ENCODE measurements around the gene EFNA4. TPM values are rescaled to one million over a fixed set of nuclear protein-coding genes. Genes with fewer than 3 reads are reported as not detected.

Gene EFNA4
- total and polyA plus RNA-seq, 5 donors from 2014 or later, result 2.5 to 6.1 (median 4.4) TPM

DNA sequence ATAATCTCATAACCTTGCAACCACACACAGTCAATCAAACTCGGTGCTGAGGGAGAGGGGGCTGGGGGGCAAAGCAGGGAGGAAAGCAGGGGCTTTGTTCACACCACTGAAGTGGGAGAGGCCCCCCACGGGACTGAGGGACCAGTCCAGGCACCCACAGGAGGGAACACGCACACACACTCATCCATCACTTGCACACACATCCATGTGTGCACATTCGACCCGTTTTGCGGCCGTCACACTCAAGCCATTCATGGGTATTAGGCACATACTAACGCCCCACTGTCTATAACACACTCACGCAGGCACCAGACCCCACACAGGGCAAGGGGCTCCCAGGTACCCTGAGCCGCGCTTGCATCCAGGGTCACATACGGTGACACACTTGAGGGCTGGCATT lies 29.1 kb downstream of the EFNA4 start:
- Histone ChIP-seq H3K27me3 (ENCODE audit: control insufficient read depth, insufficient read depth, low read length) (peaks cover 4% of the 10 kb centered on the region), H3K27ac (ENCODE audit: insufficient read depth, low read length, poor library complexity, severe bottlenecking) (no peak overlapping the region), H3K36me3 (ENCODE audit: control insufficient read depth, insufficient read depth, low read length) (no peaks in the 10 kb centered on the region), H3K9me3 (ENCODE audit: control insufficient read depth in 2 of 2, low read length in 2 of 2) (no peaks in the 10 kb centered on the region), H3K4me3 (ENCODE audit: low read depth, low read length) (no peak overlapping the region), H3K4me1 (ENCODE audit: control insufficient read depth, insufficient read depth, low read length, poor library complexity, severe bottlenecking) (no peaks in the 10 kb centered on the region)
- Mint-ChIP-seq H3K4me3 (no peak overlapping the region), H3K27me3 (peaks cover 29% of the 10 kb centered on the region), H3K4me1 (peaks cover 0 to 6% (median 2%) of the 10 kb centered on the region in 4 donors), H3K27ac (no peak overlapping the region), H3K9me3 (no peaks in the 10 kb centered on the region), H3K36me3 (no peaks in the 10 kb centered on the region)
- no peak for DNase-seq
- ATAC-seq (ENCODE audit: low read depth in 2 of 2), result no peak

DNA sequence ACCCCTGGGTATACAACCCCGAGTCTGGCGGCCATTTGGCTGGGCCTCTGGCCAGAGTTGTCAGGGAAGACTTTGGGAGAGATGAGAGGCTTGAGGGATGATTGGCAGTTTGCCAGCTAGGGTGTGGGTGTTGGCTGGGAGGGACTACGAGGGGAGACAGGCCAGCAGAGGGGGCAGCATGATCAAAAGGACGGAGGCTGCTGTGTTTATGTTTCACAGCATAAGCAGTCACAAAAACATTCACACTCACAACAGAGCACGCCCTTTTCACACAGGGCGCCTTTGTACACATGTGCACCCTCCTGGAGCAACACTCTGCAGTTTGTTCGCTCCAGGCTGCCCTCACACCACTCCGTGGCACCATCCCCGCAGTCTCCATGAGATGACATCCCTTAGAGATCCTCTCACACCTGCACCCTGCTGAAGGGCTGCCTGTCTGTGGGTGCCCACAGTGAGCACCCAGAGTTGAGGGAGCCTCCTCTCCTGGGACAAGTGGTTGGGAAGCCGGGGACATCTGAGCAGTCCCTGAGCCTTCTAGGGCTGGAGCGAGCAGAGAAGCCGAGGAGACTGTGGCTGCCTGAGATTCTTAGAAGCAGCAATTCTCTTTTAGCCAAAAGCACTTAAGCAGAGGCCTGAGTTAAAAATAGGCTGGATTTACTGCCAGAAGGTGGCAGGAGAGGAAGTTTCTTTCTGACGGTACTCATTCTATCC lies 30.5 kb downstream of the EFNA4 start:
- no peaks in the 10 kb centered on the region for H3K9me3 ChIP-seq (ENCODE audit: control insufficient read depth in 2 of 2, low read length in 2 of 2)
- Mint-ChIP-seq H3K27me3 (peaks cover 33% of the 10 kb centered on the region), H3K9me3 (no peaks in the 10 kb centered on the region), H3K4me1 (peaks cover 0 to 6% (median 2%) of the 10 kb centered on the region in 4 donors), H3K4me3 (no peak overlapping the region), H3K27ac (no peak overlapping the region), H3K36me3 (no peaks in the 10 kb centered on the region)
- H3K4me3 ChIP-seq (ENCODE audit: low read depth, low read length), result no peak overlapping the region
- DNase-seq (peak in 1 of 3 donors; percentile 61), ATAC-seq (ENCODE audit: low read depth in 2 of 2) (peak; percentile 45 to 54)
- no peaks in the 10 kb centered on the region for H3K36me3 ChIP-seq (ENCODE audit: control insufficient read depth, insufficient read depth, low read length)
- no peak overlapping the region for H3K27ac ChIP-seq (ENCODE audit: insufficient read depth, low read length, poor library complexity, severe bottlenecking)
- peaks cover 4% of the 10 kb centered on the region for H3K27me3 ChIP-seq (ENCODE audit: control insufficient read depth, insufficient read depth, low read length)
- H3K4me1 ChIP-seq (ENCODE audit: control insufficient read depth, insufficient read depth, low read length, poor library complexity, severe bottlenecking), result no peaks in the 10 kb centered on the region

DNA sequence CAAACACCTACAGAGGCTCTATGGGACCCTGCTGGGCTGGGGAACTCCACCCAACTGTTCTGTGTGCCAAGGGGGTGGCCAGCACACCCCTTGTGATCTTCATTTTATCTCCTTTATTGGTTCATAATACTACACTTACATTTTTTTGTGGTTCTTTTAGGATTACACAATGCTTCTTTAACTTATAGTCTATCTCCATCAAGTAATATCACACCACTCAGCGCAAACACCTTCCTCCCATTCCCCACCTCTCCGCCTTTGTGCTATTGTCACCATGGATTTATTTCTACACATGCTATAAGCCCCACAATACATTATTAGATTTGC lies 31.0 kb downstream of the EFNA4 start:
- Mint-ChIP-seq H3K9me3 (no peaks in the 10 kb centered on the region), H3K27me3 (peaks cover 33% of the 10 kb centered on the region), H3K4me3 (no peak overlapping the region), H3K36me3 (no peaks in the 10 kb centered on the region), H3K4me1 (peaks cover 0 to 6% (median 2%) of the 10 kb centered on the region in 4 donors), H3K27ac (no peak overlapping the region)
- Histone ChIP-seq H3K36me3 (ENCODE audit: control insufficient read depth, insufficient read depth, low read length) (no peaks in the 10 kb centered on the region), H3K4me1 (ENCODE audit: control insufficient read depth, insufficient read depth, low read length, poor library complexity, severe bottlenecking) (no peaks in the 10 kb centered on the region), H3K27me3 (ENCODE audit: control insufficient read depth, insufficient read depth, low read length) (peaks cover 4% of the 10 kb centered on the region), H3K9me3 (ENCODE audit: control insufficient read depth in 2 of 2, low read length in 2 of 2) (no peaks in the 10 kb centered on the region), H3K4me3 (ENCODE audit: low read depth, low read length) (no peak overlapping the region), H3K27ac (ENCODE audit: insufficient read depth, low read length, poor library complexity, severe bottlenecking) (no peak overlapping the region)
- no peak for DNase-seq
- no peak for ATAC-seq (ENCODE audit: low read depth in 2 of 2)

DNA sequence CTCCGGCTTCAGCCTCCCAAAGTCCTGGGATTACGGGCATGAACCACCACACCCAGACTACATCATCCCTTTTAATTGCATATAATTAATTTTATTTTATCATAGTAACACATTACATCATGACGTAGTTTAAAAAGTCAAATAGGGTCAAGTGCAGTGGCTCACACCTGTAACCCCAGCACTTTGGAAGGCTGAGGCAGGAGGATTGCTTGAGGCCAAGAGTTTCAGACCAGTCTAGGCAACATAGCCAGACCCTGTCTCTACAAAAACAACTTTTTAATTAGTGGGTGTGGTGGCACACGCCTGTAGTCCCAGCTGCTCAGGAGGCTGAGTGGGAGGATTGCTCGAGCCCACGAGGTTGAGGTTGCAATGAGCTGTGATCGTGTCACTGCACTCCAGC lies 35.8 kb downstream of the EFNA4 start:
- no peak for ATAC-seq (ENCODE audit: low read depth in 2 of 2)
- H3K4me3 Mint-ChIP-seq, result no peak overlapping the region

DNA sequence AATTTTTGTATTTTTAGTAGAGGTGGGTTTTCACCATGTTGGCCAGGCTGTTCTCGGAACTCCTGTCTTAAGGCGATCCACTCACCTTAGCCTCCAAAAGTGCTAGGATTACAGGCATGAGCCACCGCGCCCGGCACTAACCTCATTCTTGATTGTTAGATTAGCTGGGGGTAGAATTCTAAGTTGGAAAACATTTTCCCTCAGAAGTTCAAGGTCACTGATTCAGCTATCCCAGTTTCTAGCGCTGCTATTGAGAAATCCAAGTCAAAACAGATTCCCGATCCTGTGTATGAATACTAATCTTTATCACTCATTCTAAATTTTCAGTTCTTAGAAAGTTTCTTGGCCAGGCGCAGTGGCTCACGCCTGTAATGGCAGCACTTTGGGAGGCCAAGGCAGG lies 39.8 kb downstream of the EFNA4 start:
- Mint-ChIP-seq H3K4me1 (no peaks in the 10 kb centered on the region), H3K27ac (no peak overlapping the region)

More for the DNA sequence above, 35.8 kb downstream of the EFNA4 start:
- Mint-ChIP-seq H3K27ac (no peak overlapping the region), H3K36me3 (no peaks in the 10 kb centered on the region), H3K4me1 (no peaks in the 10 kb centered on the region), H3K9me3 (no peaks in the 10 kb centered on the region), H3K27me3 (peaks cover 28% of the 10 kb centered on the region)
- no peaks in the 10 kb centered on the region for H3K36me3 ChIP-seq (ENCODE audit: control insufficient read depth, insufficient read depth, low read length)
- H3K9me3 ChIP-seq (ENCODE audit: control insufficient read depth in 2 of 2, low read length in 2 of 2), result no peaks in the 10 kb centered on the region
- no peak overlapping the region for H3K27ac ChIP-seq (ENCODE audit: insufficient read depth, low read length, poor library complexity, severe bottlenecking)
- H3K4me3 ChIP-seq (ENCODE audit: low read depth, low read length), result no peak overlapping the region
- peaks cover 4% of the 10 kb centered on the region for H3K27me3 ChIP-seq (ENCODE audit: control insufficient read depth, insufficient read depth, low read length)
- no peaks in the 10 kb centered on the region for H3K4me1 ChIP-seq (ENCODE audit: control insufficient read depth, insufficient read depth, low read length, poor library complexity, severe bottlenecking)
- DNase-seq, result no peak

DNA sequence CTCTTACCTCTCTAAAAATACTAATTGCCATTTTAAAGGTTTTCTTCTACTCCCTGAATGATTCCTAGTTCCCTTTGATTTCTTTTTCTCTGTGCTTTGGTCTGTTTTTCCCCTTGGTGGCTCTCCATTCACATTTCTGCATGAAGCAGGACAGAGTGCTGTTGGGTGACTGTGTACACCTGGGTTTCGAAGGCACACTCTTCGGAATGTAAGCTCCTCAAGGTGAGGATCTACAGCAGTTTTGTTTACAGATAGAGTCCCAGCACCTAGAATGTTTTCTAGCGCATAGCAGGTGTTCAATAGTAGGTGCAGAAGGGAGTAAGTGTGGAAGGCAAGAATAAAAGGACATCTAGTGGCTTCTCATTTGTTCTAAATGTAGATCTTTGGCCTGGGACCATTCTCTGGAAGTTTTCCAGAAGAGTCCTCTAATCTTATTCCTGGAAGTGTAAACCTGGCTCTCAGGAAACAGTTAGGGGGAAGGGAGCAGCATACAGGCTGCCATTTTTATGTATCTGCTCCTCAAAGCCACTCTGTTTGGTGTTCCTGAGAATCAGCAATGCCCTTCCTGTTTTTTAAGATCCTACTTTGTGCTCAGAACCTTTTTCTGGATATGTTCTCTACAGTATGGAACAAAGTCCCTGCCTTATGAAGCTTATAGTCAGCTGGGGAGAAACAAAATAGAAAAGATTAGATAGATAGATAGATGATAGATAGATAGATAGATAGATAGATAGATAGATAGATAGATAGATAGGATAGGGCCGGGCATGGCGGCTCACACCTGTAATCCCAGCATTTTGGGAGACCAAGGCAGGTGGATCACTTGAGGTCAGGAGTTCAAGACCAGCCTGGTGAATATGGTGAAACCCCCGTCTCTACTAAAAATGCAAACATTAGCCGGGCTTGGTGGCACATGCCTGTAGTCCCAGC lies 41.3 kb downstream of the EFNA4 start:
- Mint-ChIP-seq H3K36me3 (no peaks in the 10 kb centered on the region), H3K27me3 (peaks cover 27% of the 10 kb centered on the region), H3K27ac (no peak overlapping the region), H3K9me3 (no peaks in the 10 kb centered on the region), H3K4me3 (no peak overlapping the region), H3K4me1 (no peaks in the 10 kb centered on the region)
- no peaks in the 10 kb centered on the region for H3K36me3 ChIP-seq (ENCODE audit: control insufficient read depth, insufficient read depth, low read length)
- H3K4me1 ChIP-seq (ENCODE audit: control insufficient read depth, insufficient read depth, low read length, poor library complexity, severe bottlenecking), result no peaks in the 10 kb centered on the region
- H3K9me3 ChIP-seq (ENCODE audit: control insufficient read depth in 2 of 2, low read length in 2 of 2), result no peaks in the 10 kb centered on the region
- H3K27ac ChIP-seq (ENCODE audit: insufficient read depth, low read length, poor library complexity, severe bottlenecking), result no peak overlapping the region
- ATAC-seq (ENCODE audit: low read depth in 2 of 2) (no peak), DNase-seq (no peak)
- H3K4me3 ChIP-seq (ENCODE audit: low read depth, low read length), result no peak overlapping the region
- no peaks in the 10 kb centered on the region for H3K27me3 ChIP-seq (ENCODE audit: control insufficient read depth, insufficient read depth, low read length)

More for the DNA sequence above, 39.8 kb downstream of the EFNA4 start:
- H3K4me3 ChIP-seq (ENCODE audit: low read depth, low read length), result no peak overlapping the region
- no peaks in the 10 kb centered on the region for H3K27me3 ChIP-seq (ENCODE audit: control insufficient read depth, insufficient read depth, low read length)
- H3K9me3 ChIP-seq (ENCODE audit: control insufficient read depth in 2 of 2, low read length in 2 of 2), result no peaks in the 10 kb centered on the region
- DNase-seq (no peak), ATAC-seq (ENCODE audit: low read depth in 2 of 2) (no peak)
- Mint-ChIP-seq H3K9me3 (no peaks in the 10 kb centered on the region), H3K27me3 (peaks cover 30% of the 10 kb centered on the region), H3K4me3 (no peak overlapping the region), H3K36me3 (no peaks in the 10 kb centered on the region)
- H3K4me1 ChIP-seq (ENCODE audit: control insufficient read depth, insufficient read depth, low read length, poor library complexity, severe bottlenecking), result no peaks in the 10 kb centered on the region
- H3K27ac ChIP-seq (ENCODE audit: insufficient read depth, low read length, poor library complexity, severe bottlenecking), result no peak overlapping the region
- H3K36me3 ChIP-seq (ENCODE audit: control insufficient read depth, insufficient read depth, low read length), result no peaks in the 10 kb centered on the region

DNA sequence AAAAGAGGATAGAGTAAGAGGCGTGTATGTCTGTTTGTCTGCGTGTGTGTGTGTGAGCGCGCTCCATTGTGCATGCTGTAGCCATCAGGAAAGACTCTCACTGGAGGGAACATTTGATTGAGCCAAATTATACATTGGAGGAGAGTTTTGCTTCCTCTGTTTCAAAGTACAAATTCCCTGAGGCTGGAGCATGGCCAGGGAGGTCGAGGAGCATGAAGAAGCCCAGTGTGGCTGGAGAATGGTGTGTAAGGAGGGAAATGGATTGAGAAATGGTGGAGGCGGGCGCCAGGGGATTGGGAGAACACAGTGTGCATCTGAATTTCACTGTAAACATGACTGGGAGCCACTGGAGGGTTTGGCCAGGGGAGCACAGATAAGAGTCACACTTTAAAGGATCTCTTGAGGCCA lies 42.1 kb downstream of the EFNA4 start:
- Histone ChIP-seq H3K36me3 (ENCODE audit: control insufficient read depth, insufficient read depth, low read length) (no peaks in the 10 kb centered on the region), H3K27me3 (ENCODE audit: control insufficient read depth, insufficient read depth, low read length) (no peaks in the 10 kb centered on the region), H3K4me3 (ENCODE audit: low read depth, low read length) (no peak overlapping the region), H3K4me1 (ENCODE audit: control insufficient read depth, insufficient read depth, low read length, poor library complexity, severe bottlenecking) (no peaks in the 10 kb centered on the region), H3K9me3 (ENCODE audit: control insufficient read depth in 2 of 2, low read length in 2 of 2) (no peaks in the 10 kb centered on the region), H3K27ac (ENCODE audit: insufficient read depth, low read length, poor library complexity, severe bottlenecking) (no peak overlapping the region)
- H3K27ac Mint-ChIP-seq, result no peak overlapping the region
- ATAC-seq (ENCODE audit: low read depth in 2 of 2) (no peak), DNase-seq (no peak)
- H3K4me3 Mint-ChIP-seq, result no peak overlapping the region
- no peaks in the 10 kb centered on the region for H3K36me3 Mint-ChIP-seq
- peaks cover 34% of the 10 kb centered on the region for H3K27me3 Mint-ChIP-seq
- no peaks in the 10 kb centered on the region for H3K9me3 Mint-ChIP-seq
- H3K4me1 Mint-ChIP-seq, result no peaks in the 10 kb centered on the region

All from CD4-positive, CD25-positive, alpha-beta regulatory T cell (primary cell).